Thoracic aorta (tissue), 2 donors: ENCODE data around the gene FAT3. TPM values are rescaled to one million over a fixed set of nuclear protein-coding genes. Genes with fewer than 3 reads are reported as not detected.

Source experiments
- ATAC-seq: fragments of 150-250 bp; one replicate; pipeline ENCODE4 v1.8.0; 2017; ENCODE audit warnings: low read depth; ENCODE audit not compliant: insufficient number of reproducible peaks, low FRiP score
- DNase-seq: peaks from one replicate; pipeline ENCODE4 v3.0.0-alpha.2; 2020; ENCODE audit warnings: low spot score
- H3K27ac ChIP-seq, 2 donors: fragments of 200-600 bp; sonication (generic); 1 replicate in 1 of 2; 2 replicates in 1 of 2; pipeline ENCODE4 v1.5.1; 2016; ENCODE audit warnings: mild to moderate bottlenecking in 2 of 2, moderate library complexity in 2 of 2
- H3K27me3 ChIP-seq: fragments of 200-600 bp; sonication (generic); replicated peaks from 2 replicates; pipeline ENCODE4 v1.6.0; 2016; ENCODE audit warnings: mild to moderate bottlenecking; ENCODE audit not compliant: insufficient read depth
- H3K36me3 ChIP-seq: fragments of 200-600 bp; sonication (generic); one replicate; pipeline ENCODE4 v1.5.1; 2016
- H3K4me1 ChIP-seq, 2 donors: fragments of 200-600 bp; sonication (generic); 1 replicate in 1 of 2; 2 replicates in 1 of 2; pipeline versions ENCODE4 v1.5.1 to v1.6.0; 2016; ENCODE audit warnings: low read depth in 2 of 2, mild to moderate bottlenecking in 1 of 2; ENCODE audit not compliant: control insufficient read depth in 1 of 2
- H3K4me3 ChIP-seq: fragments of 200-600 bp; sonication (generic); 2 replicates; pipeline ENCODE4 v1.5.1; 2016; ENCODE audit warnings: mild to moderate bottlenecking
- H3K9me3 ChIP-seq: fragments of 200-600 bp; sonication (generic); 2 replicates; pipeline ENCODE4 v1.5.1; 2016
- total RNA-seq, 2 donors: library from RNA; depleted of rRNA; stranded (reverse); fragments of >200 nt; gene quantifications; one replicate each; pipeline versions ENCODE4 v1.1.0 to v1.2.3, GENCODE V29; 2016
- TF ChIP-seq, protein P1 (sequence below): fragments of 200-600 bp; sonication (generic); IDR thresholded peaks from one replicate; pipeline ENCODE4 v1.5.1; 2019; ENCODE audit warnings: antibody characterized with exemption

The FAT3 gene
- total RNA-seq, 2 donors from 2014 or later: 16.0 to 20.8 TPM

DNA sequence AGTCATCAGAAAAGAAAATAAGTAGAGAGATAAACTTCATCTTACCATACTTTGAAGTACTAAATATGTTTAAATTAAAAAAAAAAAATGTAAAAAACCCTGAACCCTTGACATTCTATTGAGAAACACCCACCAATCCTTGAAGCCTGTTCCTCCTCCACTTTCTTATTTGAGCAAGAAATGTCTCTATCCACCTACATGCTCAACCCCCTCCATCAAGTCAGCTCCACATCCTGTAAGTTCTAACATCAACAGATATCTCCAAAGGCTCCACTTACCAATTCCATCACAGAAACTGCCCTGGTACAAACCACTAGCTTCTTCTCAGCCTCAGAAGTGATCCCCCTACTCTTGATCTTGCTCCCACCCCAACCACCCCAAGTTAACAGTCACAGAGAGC, 32.5 kb upstream of the FAT3 start:
- H3K27me3 ChIP-seq: no peaks in the 10 kb centered on the region
- H3K4me3 ChIP-seq: no peak overlapping the region
- H3K9me3 ChIP-seq: no peaks in the 10 kb centered on the region
- ATAC-seq (no peak), DNase-seq (no peak)
- no peaks in the 10 kb centered on the region for H3K36me3 ChIP-seq
- no peaks in the 10 kb centered on the region for H3K4me1 ChIP-seq
- H3K27ac ChIP-seq: no peak overlapping the region
- TF ChIP-seq, protein P1, sequence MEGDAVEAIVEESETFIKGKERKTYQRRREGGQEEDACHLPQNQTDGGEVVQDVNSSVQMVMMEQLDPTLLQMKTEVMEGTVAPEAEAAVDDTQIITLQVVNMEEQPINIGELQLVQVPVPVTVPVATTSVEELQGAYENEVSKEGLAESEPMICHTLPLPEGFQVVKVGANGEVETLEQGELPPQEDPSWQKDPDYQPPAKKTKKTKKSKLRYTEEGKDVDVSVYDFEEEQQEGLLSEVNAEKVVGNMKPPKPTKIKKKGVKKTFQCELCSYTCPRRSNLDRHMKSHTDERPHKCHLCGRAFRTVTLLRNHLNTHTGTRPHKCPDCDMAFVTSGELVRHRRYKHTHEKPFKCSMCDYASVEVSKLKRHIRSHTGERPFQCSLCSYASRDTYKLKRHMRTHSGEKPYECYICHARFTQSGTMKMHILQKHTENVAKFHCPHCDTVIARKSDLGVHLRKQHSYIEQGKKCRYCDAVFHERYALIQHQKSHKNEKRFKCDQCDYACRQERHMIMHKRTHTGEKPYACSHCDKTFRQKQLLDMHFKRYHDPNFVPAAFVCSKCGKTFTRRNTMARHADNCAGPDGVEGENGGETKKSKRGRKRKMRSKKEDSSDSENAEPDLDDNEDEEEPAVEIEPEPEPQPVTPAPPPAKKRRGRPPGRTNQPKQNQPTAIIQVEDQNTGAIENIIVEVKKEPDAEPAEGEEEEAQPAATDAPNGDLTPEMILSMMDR: no peak

DNA sequence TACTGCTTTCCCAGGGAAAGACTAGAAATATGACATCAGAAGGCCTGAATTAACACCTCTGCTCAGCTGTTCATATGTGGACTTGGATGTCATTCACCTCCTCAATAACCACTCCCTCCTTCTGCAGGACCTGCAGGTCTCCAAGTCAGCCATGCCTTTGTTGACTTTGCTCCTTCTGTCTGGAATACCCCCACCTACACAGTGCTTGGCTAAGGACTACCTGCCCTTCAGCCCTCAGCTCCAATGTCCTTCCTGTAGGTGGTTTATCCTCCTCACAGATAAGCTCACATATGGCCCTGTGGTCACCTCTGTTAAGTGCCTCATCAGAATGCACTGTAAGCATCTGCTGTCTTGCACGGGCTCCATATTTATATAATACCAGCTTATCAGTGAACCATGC, 26.4 kb upstream of the FAT3 start:
- Histone ChIP-seq H3K27me3 (no peaks in the 10 kb centered on the region), H3K4me1 (no peaks in the 10 kb centered on the region), H3K4me3 (no peak overlapping the region), H3K27ac (no peak overlapping the region), H3K36me3 (no peaks in the 10 kb centered on the region), H3K9me3 (no peaks in the 10 kb centered on the region)
- no peak for ATAC-seq
- TF ChIP-seq, protein P1: no peak
- DNase-seq: no peak

DNA sequence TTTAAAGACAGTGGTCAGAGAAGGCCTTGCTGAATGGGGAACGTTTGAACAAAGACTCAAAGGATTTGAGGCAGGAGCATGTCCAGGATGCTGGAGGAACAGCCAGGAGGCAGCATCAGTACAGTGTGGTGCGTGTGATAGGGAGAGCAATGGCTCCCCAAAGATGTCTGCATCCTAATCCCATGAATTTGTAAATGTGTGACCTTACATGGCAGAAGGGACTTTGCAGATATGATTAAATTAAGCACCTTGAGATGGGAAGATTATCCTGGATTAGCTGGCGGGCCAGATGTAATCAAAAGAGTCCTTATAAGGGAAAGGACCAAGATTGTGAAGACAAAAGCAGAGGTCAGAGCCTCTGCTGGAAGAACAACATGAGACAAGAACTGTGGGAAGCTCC, 24.6 kb upstream of the FAT3 start:
- H3K36me3 ChIP-seq: no peaks in the 10 kb centered on the region
- TF ChIP-seq, protein P1: no peak
- ATAC-seq: no peak

DNA sequence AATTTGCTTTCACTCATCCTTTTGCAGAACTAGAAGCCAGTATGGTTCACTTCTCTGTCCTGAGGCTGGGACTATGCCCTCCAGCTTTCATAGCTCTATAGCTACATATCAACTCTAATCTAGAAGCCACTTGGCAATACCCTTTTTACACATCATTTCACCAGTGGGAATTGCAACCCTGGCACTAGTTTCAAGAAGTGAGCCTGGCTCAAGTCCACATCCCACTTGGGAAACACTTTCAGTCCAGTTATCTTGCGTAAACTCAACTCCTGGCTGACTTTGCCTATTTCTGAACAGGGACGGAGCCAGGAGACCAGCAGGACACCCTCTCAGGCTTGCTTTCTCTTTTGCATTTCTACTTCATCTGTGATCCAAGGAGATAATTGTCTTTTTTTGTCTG, 19.9 kb upstream of the FAT3 start:
- Histone ChIP-seq H3K27ac (no peak overlapping the region), H3K27me3 (no peaks in the 10 kb centered on the region), H3K4me3 (no peak overlapping the region), H3K9me3 (no peaks in the 10 kb centered on the region), H3K36me3 (no peaks in the 10 kb centered on the region), H3K4me1 (peaks cover 0 to 9% of the 10 kb centered on the region in 2 donors)
- TF ChIP-seq, protein P1: no peak
- ATAC-seq (no peak), DNase-seq (no peak)

More for the DNA sequence above, 24.6 kb upstream of the FAT3 start:
- H3K27me3 ChIP-seq: no peaks in the 10 kb centered on the region
- H3K27ac ChIP-seq: no peak overlapping the region
- H3K4me3 ChIP-seq: no peak overlapping the region
- no peaks in the 10 kb centered on the region for H3K9me3 ChIP-seq
- H3K4me1 ChIP-seq: peaks cover 0 to 6% of the 10 kb centered on the region in 2 donors
- no peak for DNase-seq

DNA sequence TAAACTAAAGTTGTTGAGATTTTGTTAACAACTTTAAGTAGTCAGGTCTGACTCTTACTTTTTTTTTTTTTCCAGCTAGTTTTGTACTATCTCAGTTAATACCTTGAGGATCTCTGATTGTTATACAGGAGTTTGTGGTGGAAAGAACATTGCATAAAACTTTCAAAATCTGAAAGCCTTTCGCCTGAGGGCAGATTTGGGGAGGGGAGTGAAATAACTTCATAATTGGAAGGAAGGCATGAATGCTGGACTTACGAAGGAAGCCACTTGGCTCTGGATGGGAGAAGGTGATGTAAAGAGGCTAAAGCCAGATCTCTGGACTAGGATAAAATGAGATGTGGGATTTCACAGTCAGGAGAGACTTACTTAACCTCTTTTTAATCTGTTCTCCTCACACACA, 18.2 kb upstream of the FAT3 start:
- H3K4me1 ChIP-seq: peaks cover 0 to 9% of the 10 kb centered on the region in 2 donors
- no peak for ATAC-seq
- TF ChIP-seq, protein P1: no peak

More for the DNA sequence above, 18.2 kb upstream of the FAT3 start:
- H3K27me3 ChIP-seq: no peaks in the 10 kb centered on the region
- no peaks in the 10 kb centered on the region for H3K9me3 ChIP-seq
- H3K4me3 ChIP-seq: no peak overlapping the region
- DNase-seq: no peak
- no peak overlapping the region for H3K27ac ChIP-seq
- no peaks in the 10 kb centered on the region for H3K36me3 ChIP-seq
